ENCODE data around the gene STEAP3.
"Not testable (repeated sequence)": the region's sequence is repeated elsewhere in the genome, so short reads cannot be mapped to it uniquely, and the experiment has no call there.

Gene STEAP3

DNA sequence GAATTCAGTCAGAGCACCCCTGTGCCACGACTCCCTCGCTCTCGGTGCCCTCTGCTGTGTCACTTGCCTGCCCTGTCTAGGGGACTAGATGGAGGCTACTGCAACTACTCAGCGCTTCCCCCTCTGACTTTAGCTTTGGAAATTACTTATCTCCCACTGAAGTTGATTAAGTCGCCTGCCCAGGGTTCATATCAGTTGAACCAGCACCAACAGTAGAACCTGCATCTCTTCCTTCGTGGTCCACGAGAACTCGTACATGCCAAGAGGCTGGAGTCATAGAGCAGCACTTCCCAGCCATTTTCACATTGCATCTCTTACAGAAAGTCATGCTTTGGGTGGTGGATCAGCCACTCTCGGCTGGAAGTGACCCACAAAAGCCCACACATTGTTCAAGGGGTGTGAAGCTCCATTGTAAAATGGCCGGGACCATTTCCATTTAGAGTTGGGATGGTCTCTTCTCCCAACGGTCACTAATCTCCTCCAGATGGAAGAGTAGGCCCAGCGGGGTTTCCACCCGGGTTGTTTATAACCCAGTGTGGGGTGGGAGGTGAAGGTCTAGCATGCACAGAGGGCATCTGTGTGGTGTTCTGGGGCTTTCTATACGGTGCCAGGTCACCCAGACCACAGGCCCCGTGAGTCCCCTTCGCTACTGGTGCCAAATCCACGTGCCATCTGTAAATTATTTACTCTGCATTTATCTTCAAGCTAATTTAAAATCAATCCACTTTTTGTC lies 38.0 kb downstream of the STEAP3 start:
- no peak for DNase-seq (ENCODE audit: low read depth in 3 of 3)

DNA sequence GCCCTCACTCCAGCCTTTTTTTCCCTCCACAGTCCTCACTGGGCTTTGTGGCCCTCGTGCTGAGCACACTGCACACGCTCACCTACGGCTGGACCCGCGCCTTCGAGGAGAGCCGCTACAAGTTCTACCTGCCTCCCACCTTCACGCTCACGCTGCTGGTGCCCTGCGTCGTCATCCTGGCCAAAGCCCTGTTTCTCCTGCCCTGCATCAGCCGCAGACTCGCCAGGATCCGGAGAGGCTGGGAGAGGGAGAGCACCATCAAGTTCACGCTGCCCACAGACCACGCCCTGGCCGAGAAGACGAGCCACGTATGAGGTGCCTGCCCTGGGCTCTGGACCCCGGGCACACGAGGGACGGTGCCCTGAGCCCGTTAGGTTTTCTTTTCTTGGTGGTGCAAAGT lies 39.4 kb downstream of the STEAP3 start:
- no peak for DNase-seq (ENCODE audit: low read depth in 3 of 3)

DNA sequence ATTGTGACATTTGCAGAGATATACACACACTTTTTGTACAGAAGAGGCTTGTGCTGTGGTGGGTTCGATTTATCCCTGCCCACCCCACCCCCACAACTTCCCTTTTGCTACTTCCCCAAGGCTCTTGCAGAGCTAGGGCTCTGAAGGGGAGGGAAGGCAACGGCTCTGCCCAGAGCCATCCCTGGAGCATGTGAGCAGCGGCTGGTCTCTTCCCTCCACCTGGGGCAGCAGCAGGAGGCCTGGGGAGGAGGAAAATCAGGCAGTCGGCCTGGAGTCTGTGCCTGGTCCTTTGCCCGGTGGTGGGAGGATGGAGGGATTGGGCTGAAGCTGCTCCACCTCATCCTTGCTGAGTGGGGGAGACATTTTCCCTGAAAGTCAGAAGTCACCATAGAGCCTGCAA lies 40.0 kb downstream of the STEAP3 start:
- DNase-seq (ENCODE audit: low read depth in 3 of 3) = no peak

DNA sequence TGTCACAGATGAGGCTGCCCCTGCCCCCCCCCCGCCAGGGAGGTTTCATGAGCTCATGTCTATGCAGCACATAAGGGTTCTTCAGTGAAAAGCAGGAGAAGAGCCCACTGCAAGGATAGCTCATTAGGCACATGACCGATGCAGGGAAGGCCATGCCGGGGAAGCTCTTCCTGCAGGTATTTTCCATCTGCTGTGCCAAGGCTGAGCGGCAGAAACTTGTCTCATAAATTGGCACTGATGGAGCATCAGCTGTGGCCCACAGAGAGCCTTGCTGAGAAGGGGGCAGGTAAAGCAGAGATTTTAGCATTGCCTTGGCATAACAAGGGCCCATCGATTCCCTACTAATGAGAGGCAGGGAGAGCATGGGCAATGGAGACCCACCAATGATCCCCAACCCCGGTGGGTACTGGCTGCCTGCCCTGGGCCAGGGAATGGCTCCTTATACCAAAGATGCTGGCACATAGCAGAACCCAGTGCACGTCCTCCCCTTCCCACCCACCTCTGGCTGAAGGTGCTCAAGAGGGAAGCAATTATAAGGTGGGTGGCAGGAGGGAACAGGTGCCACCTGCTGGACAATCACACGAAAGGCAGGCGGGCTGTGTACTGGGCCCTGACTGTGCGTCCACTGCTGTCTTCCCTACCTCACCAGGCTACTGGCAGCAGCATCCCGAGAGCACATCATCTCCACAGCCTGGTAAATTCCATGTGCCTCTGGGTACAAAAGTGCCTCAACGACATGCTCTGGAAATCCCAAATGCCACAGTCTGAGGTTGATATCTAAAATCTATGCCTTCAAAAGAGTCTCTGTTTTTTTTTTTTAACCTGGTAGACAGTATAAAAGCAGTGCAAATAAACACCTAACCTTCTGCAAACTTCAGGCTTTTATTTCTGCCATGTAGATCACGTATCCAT lies 41.4 kb downstream of the STEAP3 start:
- peak in 2 of 3 experiments; percentile 3 to 31 for DNase-seq (ENCODE audit: low read depth in 3 of 3)

DNA sequence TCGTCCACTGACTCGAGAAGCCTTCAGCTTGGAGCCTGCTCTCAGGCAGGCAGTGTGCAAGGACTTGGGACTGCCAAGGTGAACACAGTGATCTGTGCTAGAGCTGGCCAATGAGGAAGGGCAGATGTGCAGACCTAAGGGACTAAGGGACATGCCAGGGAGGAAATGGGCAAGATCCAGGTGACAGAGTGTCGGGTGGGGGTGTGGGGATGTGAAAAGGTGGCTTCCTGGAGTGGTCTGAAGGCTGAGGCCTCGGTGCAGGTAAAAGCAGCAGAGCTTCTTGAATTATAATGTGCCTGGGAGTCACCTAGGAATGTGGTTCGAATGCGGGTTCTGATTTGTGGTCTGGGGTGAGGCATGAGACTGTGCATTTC lies 42.0 kb downstream of the STEAP3 start:
- DNase-seq (ENCODE audit: low read depth in 3 of 3) = no peak

DNA sequence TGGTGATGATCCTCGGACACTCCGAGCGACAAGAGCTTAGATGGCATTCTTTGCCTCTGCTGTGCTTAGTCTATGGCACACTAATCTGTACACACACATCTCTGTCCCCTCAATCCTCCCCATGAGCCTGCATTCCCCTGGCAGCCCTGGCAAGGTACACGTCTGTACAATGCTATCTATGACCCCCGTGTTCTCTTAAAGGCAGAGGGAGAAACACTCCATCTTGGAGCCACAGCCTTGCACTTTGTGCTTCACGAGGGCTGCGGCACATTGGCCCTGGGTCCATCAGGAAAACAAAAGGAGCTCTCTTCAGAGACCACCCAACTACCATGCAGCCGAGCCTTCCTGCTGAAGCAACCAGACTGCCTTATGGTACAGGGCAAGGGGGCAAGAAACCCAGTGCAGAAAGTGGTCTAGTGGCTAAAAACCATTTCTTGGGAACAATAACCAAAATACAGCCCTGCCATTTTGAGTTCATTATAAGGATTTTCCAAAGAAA lies 42.5 kb downstream of the STEAP3 start:
- no peak for DNase-seq (ENCODE audit: low read depth in 3 of 3)

DNA sequence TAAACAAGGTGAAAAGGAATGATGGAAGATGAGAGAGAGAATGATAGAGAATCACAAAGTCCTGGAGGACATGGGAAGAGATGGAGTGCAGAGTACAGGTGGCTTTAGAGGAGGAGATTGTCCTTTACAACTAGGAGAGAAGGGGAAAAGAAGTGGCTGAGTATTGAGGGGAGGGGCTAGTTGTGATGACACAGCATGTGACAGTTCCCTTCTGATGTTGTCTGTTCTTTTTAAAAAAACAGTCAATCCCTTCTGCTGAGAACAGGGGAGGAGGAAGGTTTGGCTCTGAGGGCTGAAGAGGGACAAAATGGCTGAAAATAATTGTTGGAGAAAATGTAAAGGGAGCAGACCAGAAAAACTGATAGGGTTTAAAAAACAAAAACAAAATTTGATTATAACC lies 44.0 kb downstream of the STEAP3 start:
- no peak for DNase-seq (ENCODE audit: low read depth in 3 of 3)

DNA sequence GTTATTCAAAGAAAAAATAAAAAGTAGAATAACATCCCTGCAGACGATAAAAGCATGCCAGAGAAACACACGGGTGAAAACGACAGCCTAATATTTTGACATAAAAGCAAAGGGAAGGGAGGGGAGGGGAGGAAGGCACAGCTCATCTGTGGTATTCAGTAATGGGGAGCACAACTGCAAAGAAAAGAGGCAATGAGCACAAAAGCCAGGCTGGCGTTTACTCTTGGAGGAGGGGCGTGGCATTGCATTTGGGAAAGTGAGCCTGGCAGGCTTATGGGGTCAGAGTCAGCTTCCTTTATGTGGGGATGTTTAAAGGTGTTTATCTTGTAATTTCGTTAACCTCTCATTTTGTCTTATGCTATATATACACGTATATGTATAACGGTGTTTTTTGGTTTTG lies 53.2 kb downstream of the STEAP3 start:
- DNase-seq (ENCODE audit: low read depth in 3 of 3) = no peak

DNA sequence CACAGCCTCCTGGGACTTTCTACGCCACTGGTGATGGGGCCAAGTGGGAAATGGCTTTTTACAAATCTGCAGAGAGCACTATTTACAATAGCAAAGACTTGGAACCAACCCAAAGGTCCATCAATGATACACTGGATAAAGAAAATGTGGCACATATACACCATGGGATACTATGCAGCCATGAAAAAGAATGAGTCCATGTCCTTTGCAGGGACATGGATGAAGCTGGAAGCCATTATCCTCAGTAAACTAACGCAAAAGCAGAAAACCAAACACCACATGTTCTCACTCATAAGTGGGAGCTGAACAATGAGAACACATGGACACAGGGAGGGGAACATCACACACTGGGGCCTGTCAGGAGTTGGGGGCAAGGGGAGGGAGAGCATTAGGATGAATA lies 54.8 kb downstream of the STEAP3 start:
- not testable (repeated sequence) for DNase-seq (ENCODE audit: low read depth in 3 of 3)

DNA sequence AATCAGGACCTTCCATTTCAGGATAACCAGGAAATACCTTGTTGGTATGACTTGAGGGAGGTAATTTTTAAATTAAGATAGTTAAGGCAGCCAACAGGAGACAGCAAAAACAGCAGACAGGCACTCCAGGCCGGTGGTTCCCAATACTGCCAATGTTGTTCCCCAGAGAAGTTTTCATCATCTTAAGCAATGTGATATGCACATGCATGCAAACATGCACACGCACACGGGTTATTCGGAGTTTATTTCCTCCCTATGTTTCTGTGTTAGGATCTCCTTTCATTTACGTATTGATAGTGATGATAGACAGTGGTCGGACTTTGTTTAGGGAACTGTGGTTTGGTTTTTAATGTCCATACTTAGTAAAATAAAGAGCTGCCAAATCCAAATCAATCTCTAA lies 55.3 kb downstream of the STEAP3 start:
- DNase-seq (ENCODE audit: low read depth in 3 of 3) = no peak

DNA sequence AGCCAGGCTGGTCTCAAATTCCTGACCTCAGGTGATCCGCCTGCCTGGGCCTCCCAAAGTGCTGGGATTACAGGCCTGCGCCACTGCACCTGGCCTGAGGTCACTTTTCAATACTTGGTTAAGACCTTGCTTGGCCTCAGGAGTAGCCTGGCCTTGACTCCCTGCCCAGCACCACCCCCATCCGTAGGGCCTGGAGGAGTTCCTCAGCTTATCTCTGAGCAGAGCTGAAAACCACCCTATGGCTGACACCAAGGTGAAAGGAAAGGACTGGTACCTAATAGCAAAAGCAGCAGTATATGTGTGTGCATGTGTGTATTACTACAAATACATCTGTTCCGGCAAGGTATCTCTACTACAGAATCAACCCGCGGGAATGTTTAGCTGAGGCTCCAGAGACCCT lies 56.0 kb downstream of the STEAP3 start:
- no peak for DNase-seq (ENCODE audit: low read depth in 3 of 3)

DNA sequence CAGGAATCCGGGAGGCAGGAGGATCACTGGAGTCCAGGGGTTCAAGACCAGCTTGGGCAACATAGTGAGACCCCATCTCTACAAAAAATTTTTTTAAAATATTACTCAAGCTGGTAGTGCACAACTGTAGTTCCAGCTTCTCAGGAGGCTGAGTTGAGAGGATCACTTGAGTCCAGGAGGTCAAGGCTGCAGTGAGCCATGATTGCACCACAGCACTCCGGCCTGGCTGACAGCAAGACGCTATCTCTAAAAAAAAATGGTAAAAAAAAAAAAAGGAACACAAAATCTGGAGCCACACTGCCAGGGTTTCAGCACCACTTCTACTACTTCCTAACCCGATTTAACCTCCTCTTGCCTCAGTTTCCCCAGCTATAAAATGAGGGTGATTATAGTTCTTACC lies 57.0 kb downstream of the STEAP3 start:
- DNase-seq (ENCODE audit: low read depth in 3 of 3) = no peak

DNA sequence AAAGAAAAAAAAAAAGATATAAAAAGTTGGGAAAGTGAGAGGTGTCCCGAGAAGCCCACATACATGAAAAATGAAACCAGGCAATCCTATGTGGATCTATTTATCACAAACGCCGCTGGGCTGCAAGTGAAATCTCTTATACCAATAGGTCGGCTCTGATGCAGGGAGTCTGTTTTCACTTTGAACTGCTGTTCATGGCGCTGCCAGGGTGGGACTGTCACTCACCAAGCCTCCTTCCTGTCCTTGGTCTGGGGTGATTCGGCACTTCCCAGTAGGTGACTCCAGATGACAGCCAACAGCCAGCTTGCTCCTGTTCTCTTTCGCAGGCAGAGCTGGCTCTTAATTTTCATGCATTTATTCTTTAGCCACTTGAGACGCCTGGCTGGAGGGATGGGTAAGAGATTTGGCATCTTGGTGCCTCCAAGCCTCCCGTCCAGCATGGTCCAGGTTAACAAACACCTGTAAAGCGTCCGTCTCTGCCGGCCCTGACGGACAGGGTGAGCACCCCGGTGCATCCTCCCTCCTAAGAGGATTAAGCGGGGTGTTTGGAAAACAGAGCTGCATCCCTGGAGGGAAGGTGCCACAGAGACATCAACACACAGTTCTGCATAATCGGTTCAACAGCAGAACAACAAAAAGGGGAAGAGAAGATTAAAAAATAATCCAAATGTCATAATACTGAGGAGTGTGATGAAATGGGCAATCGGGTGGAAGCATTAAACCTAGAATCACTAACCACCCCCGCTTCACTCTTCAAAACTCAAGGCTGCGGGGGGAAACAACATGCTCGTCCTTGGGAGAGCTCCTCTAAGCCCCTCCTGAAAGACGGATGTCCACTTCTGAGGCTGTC lies 58.7 kb downstream of the STEAP3 start:
- no peak for DNase-seq (ENCODE audit: low read depth in 3 of 3)

DNA sequence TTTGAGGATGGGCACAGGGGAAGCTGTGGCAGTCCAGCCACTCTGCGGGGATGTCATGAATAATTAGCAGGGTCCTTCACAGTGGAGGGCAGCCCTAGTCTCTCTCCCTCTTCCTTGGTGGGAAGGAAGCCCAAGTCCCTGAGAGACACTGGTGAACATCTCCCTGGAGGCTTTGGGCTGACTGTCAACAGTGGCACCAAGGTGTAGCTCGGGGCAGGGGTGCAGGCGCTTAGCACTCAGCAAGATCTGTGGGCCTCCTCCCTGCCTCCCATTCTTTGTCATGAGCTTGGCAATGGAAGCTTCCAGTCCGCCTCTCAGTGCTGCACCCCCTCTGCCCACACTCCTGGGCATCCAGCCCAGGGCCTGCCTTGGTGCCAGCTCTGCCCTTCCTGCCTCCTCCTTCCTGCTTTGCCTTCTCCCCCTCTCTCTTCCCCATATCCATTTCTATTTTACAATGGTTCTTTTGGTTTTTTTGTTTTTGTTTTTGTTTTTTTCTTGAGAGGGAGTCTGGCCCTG lies 59.4 kb downstream of the STEAP3 start:
- no peak for DNase-seq (ENCODE audit: low read depth in 3 of 3)

DNA sequence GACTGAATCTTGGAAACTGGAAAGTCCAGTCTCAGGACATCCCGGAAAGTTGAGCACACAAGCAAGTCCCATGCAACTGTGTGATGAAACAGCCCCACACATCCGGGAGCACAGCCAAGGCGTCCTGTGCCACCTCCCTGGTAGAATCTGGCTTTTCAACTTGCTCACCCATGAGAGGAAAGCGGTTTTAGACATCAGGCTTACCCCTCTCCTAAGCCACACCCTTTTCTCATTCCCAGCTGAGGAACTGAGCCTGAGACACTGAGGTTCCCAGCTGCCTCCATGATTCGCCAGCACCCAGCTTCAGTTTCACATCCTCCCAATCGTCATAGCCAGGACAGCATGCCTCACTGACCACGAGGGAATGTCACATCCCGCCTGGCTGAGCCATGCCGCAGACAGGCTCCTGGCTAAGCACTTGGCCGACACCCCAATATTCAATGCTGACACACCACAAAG lies 60.3 kb downstream of the STEAP3 start:
- no peak for DNase-seq (ENCODE audit: low read depth in 3 of 3)

DNA sequence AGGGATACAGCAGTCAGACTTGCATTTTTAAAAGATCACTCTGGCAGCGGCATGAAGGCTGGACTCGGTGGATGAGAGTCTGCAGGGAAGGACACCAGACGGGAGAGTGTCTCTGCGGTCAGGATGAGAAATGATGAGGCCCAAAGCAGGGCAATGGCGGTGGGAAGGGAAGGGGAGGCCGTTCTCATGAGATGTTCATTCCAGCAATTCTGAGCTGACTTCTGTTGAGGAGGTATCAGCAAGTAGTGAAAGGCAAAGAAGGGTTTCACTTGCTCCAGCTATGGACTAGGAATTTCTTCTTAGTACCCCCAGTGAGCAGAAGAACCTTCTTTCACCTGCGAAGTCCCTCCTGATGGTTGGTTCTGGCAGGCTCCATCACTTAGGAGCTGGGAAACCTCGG lies 63.0 kb downstream of the STEAP3 start:
- DNase-seq (ENCODE audit: low read depth in 3 of 3) = no peak

DNA sequence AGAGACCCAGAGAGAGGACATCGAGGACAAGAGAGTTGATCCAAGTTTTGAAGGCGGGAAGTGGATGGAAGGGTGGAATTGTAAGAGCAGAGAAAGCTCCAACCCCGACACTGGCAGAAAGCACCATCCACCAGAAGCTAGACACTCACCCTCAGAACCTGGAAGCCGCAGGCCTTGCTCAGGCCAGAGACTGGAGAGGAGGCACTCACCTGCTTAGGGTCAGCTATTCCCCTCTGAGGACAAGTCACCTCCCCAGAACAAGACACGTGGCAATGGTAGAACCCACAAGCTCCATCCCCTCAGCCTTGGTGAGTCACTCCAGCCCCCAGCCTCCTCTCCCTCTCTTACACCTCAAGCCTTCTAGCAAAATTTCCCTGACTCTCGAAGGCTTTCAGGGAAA lies 64.9 kb downstream of the STEAP3 start:
- no peak for DNase-seq (ENCODE audit: low read depth in 3 of 3)

DNA sequence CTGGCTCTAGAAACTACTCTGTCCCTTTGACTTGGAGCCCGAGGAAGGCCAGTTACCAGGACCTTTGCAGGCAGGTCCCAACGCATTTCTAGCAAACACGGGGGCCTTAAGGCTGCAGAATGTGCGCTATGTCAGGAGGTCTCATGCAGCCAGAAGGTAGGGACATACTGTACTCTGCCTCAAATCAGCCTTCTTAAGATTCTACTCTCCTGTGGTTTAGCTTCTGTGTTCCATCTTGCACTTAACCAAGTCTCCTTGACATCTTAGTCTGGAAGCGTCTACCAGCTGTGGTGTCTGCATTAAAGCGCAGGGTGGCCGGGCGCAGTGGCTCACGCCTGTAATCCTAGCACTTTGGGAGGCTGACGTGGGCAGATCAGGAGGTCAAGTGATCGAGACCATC lies 65.5 kb downstream of the STEAP3 start:
- DNase-seq (ENCODE audit: low read depth in 3 of 3) = no peak

DNA sequence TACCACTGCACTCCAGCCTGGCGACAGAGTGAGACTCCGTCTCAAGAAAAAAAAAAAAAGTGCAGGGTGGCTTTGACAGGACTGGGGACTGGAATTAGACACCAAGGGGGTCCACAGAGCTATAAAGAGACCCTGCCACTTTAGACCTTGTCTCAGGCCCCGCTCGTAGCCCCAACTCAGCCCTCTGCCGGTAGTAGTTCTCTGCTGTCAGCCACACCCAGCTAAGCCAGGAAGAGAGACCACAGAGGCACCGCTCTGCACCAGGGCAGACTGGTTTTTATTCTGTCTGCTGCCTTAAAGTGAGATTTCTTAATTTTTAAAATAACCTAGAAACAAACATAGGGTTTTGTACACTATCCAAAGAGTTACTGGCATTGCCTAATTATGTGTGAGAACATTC lies 66.0 kb downstream of the STEAP3 start:
- no peak for DNase-seq (ENCODE audit: low read depth in 3 of 3)

DNA sequence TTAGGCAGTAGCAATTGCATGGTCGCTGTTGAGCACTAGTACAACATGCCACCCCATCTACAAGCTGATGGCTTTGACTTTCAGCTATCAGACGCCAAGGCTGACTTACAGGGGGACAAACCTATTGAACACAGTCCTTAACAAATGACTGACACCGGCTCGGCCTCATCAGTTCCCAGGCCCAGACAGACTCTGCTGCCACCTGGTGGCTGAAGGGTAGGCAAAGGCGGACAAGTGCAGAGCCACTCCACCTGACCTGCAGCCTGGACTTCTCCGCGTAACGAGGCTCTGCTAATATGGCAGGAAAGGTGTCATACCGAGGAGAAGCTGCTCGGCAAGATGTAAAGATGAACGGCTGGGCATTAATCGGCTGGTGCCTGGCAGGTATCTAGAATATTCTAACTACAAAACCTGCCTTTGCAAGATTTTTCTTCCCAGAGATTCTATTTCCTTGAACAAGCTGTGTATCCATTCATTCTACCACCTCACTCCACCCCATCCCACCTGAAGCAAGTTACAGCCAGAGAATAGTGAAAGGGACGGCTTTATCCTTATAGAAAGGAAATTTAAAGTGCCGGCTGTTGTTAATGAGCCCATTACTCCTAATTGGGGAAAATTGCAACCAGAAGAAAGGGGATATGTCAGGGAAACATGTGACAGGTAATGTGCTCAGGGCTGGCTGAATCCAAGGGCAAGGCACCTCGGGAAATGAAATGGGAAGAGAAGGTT lies 67.4 kb downstream of the STEAP3 start:
- peak; percentile 43 to 64 (median 60) for DNase-seq (ENCODE audit: low read depth in 3 of 3)

DNA sequence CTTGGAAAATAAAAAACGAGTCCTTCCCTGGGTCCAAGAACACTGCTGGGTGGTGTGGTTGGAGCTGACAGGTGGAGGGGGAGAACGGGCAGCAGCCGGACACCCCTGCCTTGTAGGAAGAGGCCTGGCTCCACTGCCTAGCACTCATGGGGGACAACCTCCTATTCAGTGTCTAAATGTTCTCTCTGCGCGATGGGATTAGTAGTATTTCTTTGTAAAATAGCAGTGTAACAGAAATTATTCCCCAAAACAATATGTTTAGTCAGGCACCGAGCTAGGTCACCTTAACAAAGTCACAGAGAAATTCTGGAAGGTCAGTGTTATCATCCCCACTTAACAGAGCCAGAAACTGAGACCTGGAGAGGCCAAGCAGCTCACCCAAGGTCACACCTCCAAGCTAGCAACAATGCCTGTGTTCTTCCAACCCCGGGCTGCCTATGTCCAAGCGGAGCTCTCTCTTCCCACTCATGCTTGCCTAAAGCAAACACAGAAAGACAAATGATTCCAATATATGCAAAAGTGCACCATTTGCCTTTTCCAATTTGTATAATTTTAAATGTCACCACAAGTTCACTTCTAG lies 68.0 kb downstream of the STEAP3 start:
- DNase-seq (ENCODE audit: low read depth in 3 of 3) = no peak
